Neutrophil (primary cell): ENCODE results near the gene PAK1.
"Not testable (repeated sequence)": the region's sequence is repeated elsewhere in the genome, so short reads cannot be mapped to it uniquely, and the experiment has no call there.

ENCODE experiments used
- H3K27ac ChIP-seq: fragments of 200-600 bp; sonication (generic); 2 replicates; pipeline ENCODE4 v1.5.1; 2016; ENCODE audit warnings: mild to moderate bottlenecking, moderate library complexity
- H3K27me3 ChIP-seq: fragments of 200-600 bp; sonication (generic); 2 replicates; pipeline ENCODE4 v1.6.0; 2016; ENCODE audit warnings: mild to moderate bottlenecking
- H3K36me3 ChIP-seq: fragments of 200-600 bp; sonication (generic); 2 replicates; pipeline ENCODE4 v1.5.1; 2017
- H3K4me1 ChIP-seq, 2 experiments: fragments of 200-600 bp in 1 of 2; sonication (generic) in 1 of 2; 1 replicate in 1 of 2; 2 replicates in 1 of 2; pipeline versions ENCODE4 v1.5.1 to v1.6.1; 2013 to 2016; ENCODE audit warnings: low read depth in 1 of 2, low read length in 1 of 2, mild to moderate bottlenecking in 1 of 2, moderate library complexity in 1 of 2; ENCODE audit not compliant: control insufficient read depth in 1 of 2, insufficient read depth in 1 of 2
- H3K4me3 ChIP-seq, 2 experiments: fragments of 200-600 bp in 1 of 2; sonication (generic) in 1 of 2; 1 replicate in 1 of 2; 2 replicates in 1 of 2; pipeline ENCODE4 v1.5.1; 2013 to 2016; ENCODE audit warnings: low read depth in 1 of 2, low read length in 1 of 2, mild to moderate bottlenecking in 1 of 2, moderate library complexity in 1 of 2
- H3K9me3 ChIP-seq: fragments of 200-600 bp; sonication (generic); 2 replicates; pipeline ENCODE4 v1.5.1; 2016
- TF ChIP-seq, protein P1 (sequence below): fragments of 200-600 bp; sonication (generic); IDR thresholded peaks from 2 replicates; pipeline ENCODE4 v1.5.1; 2016; ENCODE audit warnings: antibody characterized with exemption

The PAK1 gene

GRCh38 chr11:77303328-77303727 is 170.6 kb downstream of the PAK1 start:
- Histone ChIP-seq H3K36me3 (no peaks in the 10 kb centered on the region), H3K4me1 (no peaks in the 10 kb centered on the region), H3K9me3 (no peaks in the 10 kb centered on the region), H3K4me3 (no peak overlapping the region), H3K27ac (no peak overlapping the region), H3K27me3 (no peaks in the 10 kb centered on the region)
- TF ChIP-seq, protein P1, sequence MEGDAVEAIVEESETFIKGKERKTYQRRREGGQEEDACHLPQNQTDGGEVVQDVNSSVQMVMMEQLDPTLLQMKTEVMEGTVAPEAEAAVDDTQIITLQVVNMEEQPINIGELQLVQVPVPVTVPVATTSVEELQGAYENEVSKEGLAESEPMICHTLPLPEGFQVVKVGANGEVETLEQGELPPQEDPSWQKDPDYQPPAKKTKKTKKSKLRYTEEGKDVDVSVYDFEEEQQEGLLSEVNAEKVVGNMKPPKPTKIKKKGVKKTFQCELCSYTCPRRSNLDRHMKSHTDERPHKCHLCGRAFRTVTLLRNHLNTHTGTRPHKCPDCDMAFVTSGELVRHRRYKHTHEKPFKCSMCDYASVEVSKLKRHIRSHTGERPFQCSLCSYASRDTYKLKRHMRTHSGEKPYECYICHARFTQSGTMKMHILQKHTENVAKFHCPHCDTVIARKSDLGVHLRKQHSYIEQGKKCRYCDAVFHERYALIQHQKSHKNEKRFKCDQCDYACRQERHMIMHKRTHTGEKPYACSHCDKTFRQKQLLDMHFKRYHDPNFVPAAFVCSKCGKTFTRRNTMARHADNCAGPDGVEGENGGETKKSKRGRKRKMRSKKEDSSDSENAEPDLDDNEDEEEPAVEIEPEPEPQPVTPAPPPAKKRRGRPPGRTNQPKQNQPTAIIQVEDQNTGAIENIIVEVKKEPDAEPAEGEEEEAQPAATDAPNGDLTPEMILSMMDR: no peak

DNA sequence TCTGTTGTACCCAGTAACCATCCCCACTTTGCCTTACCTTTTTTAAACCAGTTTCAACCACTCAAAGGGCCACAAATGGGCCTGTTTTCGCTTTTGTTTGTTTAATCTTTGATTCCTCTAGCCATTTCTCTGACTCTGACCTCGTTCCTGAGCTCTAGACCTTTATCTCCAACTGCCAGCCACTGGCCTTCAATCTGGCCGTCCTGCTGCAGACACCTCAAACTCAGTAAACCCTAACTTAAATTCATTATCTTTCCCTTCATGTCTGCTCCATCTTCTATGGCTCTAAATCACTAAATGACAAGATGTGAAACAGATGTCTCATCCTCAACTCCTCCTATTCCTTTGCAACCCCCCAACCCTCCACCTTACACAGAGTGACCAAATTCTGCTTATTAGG is 171.1 kb downstream of the PAK1 start:
- Histone ChIP-seq H3K9me3 (no peaks in the 10 kb centered on the region), H3K27ac (no peak overlapping the region), H3K36me3 (no peaks in the 10 kb centered on the region), H3K4me1 (no peaks in the 10 kb centered on the region), H3K4me3 (no peak overlapping the region), H3K27me3 (no peaks in the 10 kb centered on the region)
- TF ChIP-seq, protein P1: no peak

- Histone ChIP-seq H3K4me1 (no peaks in the 10 kb centered on the region), H3K9me3 (no peaks in the 10 kb centered on the region), H3K4me3 (no peak within 1 kb of the TSS), H3K27me3 (no peaks in the 10 kb centered on the region), H3K27ac (no peak within 1 kb of the TSS), H3K36me3 (no peaks in the 10 kb centered on the region)
- TF ChIP-seq, protein P1: no peak
These were observed 172.4 kb downstream of the PAK1 start, which contains the start of gene GDPD4 for GRCh38 chr11:77301510-77301909. Gene GDPD4 (minus strand): TSS chr11:77301686. CDS start chr11:77285137, 16,549 bp downstream.

DNA sequence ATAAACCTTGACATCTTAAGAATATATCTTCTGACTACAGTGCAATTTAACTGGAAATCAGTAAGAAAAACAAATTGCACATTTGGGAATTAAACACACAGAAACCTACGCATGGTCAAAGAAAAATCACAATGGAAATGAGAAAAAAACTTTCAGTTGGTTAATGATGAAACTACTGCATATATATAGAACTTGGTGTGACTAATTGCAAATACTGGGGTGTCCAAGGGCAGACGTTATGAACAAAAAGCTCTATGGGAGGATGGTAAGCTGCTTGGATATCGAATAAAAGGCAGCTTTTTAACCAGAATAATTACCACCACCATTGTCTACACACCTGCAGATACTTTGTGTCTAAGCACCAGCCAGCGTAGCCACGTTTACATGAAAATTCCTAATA is 173.2 kb downstream of the PAK1 start:
- TF ChIP-seq, protein P1: no peak
- Histone ChIP-seq H3K27ac (no peak overlapping the region), H3K36me3 (no peaks in the 10 kb centered on the region), H3K9me3 (no peaks in the 10 kb centered on the region), H3K27me3 (no peaks in the 10 kb centered on the region), H3K4me1 (no peaks in the 10 kb centered on the region), H3K4me3 (no peak overlapping the region)

- H3K4me3 ChIP-seq, H3K9me3 ChIP-seq, H3K4me1 ChIP-seq, H3K27me3 ChIP-seq, H3K27ac ChIP-seq, H3K36me3 ChIP-seq: not testable (repeated sequence)
These were observed 173.9 kb downstream of the PAK1 start for GRCh38 chr11:77300028-77300427.

GRCh38 chr11:77299528-77299993 is 174.3 kb downstream of the PAK1 start:
- H3K27me3 ChIP-seq: no peaks in the 10 kb centered on the region
- no peak overlapping the region for H3K27ac ChIP-seq
- H3K4me1 ChIP-seq: no peaks in the 10 kb centered on the region
- H3K9me3 ChIP-seq: no peaks in the 10 kb centered on the region
- TF ChIP-seq, protein P1: no peak
- no peak overlapping the region for H3K4me3 ChIP-seq
- H3K36me3 ChIP-seq: no peaks in the 10 kb centered on the region
